ENCODE results near the gene ANAPC7.
"Not testable (repeated sequence)": the region's sequence is repeated elsewhere in the genome, so short reads cannot be mapped to it uniquely, and the experiment has no call there.

- TF ChIP-seq CTCF, POLR2AphosphoS5, POLR2A (IDR thresholded peaks at IDR 0.05): not testable (repeated sequence)
Measured at GRCh38 chr12:110378131-110378790, 25.2 kb downstream of the ANAPC7 start.
